GM18861 (cell line): ENCODE data around the gene SPHK2.
"Not testable (repeated sequence)": the region's sequence is repeated elsewhere in the genome, so short reads cannot be mapped to it uniquely, and the experiment has no call there.

Source experiments
- ATAC-seq: cut with Tn5 transposase; IDR thresholded peaks from one replicate; pipeline ENCODE4 v1.9.1; 2021; ENCODE audit not compliant: unreplicated experiment

SPHK2 gene

GRCh38 chr19:48624067-48624594 lies 4.8 kb downstream of the SPHK2 start:
- peak; percentile 39 for ATAC-seq

GRCh38 chr19:48624791-48625723 lies 5.8 kb downstream of the SPHK2 start:
- no peak for ATAC-seq

DNA sequence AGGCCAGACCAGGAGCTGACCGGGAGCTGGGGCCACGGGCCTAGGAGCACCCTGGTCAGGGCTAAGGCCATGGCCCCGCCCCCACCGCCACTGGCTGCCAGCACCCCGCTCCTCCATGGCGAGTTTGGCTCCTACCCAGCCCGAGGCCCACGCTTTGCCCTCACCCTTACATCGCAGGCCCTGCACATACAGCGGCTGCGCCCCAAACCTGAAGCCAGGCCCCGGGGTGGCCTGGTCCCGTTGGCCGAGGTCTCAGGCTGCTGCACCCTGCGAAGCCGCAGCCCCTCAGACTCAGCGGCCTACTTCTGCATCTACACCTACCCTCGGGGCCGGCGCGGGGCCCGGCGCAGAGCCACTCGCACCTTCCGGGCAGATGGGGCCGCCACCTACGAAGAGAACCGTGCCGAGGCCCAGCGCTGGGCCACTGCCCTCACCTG lies 6.6 kb downstream of the SPHK2 start:
- no peak for ATAC-seq

GRCh38 chr19:48627201-48627864 lies 8.0 kb downstream of the SPHK2 start:
- ATAC-seq, result no peak

- ATAC-seq, result no peak
Observed at GRCh38 chr19:48627865-48628314, 8.6 kb downstream of the SPHK2 start.

DNA sequence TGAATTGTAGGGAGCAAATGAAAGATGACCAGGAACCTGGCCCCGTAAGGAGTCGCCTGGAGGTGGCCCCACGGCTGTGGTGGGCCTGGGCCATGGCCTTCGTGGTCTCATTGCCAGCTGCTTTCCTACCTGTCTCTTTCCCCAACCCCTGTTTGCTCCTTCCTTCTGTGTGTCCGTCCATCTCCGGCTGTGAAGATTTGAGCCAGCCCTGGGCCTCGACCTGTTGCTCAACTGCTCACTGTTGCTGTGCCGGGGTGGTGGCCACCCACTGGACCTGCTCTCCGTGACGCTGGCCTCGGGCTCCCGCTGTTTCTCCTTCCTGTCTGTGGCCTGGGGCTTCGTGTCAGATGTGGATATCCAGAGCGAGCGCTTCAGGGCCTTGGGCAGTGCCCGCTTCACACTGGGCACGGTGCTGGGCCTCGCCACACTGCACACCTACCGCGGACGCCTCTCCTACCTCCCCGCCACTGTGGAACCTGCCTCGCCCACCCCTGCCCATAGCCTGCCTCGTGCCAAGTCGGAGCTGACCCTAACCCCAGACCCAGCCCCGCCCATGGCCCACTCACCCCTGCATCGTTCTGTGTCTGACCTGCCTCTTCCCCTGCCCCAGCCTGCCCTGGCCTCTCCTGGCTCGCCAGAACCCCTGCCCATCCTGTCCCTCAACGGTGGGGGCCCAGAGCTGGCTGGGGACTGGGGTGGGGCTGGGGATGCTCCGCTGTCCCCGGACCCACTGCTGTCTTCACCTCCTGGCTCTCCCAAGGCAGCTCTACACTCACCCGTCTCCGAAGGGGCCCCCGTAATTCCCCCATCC lies 9.4 kb downstream of the SPHK2 start:
- ATAC-seq, result no peak

GRCh38 chr19:48629297-48629598 lies 9.9 kb downstream of the SPHK2 start:
- no peak for ATAC-seq

- no peak for ATAC-seq
Observed at GRCh38 chr19:48629599-48630295, 10.4 kb downstream of the SPHK2 start.

- ATAC-seq, result no peak
Observed at GRCh38 chr19:48630296-48631063, 11.2 kb downstream of the SPHK2 start.

DNA sequence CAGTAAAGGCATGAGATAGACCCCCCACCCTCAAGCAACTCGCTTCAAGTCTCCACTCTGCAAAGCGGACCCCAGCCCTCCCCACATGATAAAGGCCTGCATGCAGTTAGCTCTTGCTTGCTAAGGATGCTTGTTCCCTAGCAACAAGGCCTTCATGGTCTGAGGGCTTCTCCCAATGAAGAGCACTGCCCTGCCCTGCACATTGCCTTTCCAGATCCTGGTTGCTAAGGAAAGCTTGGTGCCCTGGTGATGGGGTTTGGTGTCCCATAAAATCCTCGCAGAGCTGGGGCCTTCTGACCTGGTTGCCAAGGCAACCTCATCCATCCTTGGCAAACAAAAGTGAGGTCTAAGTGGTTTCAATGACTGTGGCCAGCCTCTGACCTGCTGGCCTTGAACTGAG lies 11.9 kb downstream of the SPHK2 start:
- no peak for ATAC-seq

DNA sequence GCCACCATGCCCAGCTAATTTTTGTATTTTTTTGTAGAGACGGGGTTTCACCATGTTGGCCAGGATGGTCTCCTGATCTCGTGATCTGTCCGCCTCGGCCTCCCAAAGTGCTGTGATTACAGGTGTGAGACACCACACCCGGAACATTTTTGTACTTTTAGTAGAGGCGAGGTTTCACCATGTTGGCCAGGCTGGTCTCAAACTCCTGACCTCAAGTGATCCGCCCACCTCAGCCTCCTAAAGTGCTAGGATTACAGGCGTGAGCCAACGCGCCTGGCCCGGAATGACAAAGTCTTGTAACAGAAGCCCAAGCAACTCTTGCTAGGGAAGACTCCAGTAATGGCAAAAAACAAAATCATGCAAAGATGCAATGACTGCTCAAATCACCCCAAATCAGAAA lies 13.0 kb downstream of the SPHK2 start:
- ATAC-seq, result not testable (repeated sequence)

GRCh38 chr19:48632692-48633147 lies 13.4 kb downstream of the SPHK2 start:
- no peak for ATAC-seq

DNA sequence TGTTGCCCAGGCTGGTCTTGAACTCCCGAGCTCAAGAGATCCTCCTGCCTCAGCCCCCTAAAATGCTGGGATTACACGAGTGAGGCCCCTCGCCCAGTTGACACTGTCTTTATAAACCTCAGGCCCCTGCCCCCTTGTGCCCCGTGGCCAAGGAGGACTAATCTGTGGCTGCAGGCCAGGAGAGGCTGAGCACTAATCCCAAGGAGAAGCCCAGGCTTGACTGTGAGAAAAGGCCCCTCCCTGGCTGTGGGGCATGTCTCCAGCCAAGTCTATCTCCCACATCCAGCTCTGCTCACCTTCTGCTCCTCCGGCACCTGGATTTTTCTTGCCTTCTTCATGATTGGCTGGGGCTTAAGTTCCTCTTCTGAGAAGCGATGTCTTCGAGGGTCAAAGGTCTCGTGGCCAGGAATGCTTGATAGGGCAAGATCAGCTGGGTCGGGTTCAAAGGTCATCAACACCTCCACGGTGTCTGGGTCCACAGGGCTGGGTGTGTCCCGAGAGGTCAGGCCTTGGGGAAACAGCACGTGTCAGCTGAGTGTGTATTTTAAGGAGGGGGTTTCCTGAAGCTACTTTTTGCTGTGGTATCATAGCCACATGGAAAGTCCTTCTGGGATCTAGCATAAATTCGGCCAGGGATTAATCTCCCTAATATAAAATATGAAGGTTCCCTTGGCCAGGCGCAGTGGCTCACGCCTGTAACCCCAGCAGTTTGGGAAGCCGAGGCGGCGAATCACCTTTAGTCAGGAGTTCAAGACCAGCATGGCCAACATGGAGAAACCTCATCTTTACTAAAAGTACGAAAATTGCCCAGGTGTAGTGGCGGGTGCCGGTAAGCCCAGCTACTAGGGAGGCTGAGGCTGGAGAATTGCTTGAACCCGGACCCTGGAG lies 14.1 kb downstream of the SPHK2 start:
- no peak for ATAC-seq

DNA sequence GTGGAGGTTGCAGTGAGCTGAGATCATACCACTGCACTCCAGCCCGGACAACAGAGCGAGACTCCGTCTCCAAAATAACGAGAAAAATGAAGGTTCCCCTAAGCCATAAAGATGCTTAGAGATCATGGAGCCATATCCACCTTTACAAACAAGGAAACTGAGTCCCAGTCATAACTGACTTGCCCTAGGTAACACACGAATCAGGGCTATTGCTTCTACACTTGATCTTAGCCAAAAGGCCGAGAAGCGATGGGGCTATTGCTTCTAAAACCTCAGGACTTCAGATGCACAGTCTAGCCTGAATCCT lies 14.7 kb downstream of the SPHK2 start:
- no peak for ATAC-seq

DNA sequence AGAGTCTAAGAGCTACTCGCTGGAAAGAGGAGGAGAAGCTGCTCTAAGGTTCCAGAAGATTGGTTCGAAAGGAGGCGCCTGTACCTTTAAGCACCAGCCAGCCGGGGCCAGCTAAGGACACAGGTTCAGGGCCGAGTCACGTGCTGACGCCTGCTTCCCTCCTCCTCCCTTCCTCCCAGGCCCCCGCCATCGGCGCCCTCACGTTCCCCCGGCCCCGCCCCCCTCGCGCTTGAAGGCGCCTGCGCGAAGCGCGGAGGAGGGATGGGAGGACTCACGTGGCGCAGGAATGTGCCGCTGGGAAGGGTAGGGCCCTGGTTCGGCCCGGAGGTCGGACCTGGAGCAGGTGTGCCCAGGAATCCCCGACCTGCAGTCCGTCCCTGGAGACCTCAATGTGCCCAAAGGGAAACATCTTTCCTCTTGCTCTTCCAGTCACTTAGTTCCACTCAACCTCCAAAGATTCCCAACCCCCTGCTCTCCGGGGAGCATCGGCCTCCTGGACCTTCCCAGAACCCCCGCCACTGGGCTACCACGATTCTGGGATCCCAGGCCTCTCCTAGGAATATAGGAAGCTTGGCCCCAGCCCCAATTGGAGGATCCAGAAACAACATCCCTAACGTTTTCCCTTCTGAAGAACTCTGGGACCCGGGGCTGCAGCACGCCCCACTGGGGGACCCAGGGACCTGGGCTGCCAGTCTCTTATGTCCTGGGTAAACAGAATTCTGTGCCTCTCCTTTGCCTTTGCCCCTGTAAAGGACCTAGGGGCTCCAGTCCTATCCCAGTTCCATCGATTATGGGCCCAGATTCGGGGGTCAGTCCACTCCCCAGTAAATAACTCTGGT lies 15.3 kb downstream of the SPHK2 start:
- peak; percentile 25 for ATAC-seq

DNA sequence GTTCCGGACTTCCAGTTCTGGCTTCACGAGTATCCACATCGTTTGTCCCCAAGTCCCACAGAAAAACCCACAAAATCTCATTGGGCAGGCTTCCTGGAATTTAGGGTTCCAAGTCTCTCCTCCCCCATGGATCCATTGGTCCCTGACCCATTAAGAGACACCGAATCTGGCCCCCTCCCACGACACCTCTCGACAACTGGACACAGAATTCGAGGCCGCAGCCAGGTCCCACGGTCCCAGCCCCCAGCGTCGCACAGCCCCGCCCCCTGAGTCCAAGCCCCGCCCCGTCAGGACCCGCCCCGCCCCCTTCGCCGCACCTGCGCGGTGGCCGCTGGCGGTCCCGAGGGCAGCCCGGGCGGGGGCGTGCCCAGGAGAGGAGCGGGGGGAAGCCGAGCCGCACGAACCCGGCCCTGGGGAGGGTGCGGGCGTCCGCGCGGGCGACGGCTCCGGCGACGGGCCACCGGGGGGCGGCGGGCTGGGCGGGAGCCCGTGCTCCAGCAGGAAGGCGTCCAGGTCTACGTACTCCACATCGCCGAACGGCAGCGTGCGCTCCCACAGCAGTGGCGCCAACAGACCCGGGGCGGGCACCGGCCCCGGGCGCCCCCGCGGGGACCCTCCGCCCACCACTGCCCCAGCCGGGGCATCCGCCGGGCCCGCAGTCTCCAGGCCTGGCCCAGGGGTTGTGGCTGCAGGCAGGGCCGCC lies 16.1 kb downstream of the SPHK2 start:
- no peak for ATAC-seq
